Cardiac muscle cell (in vitro differentiated cells and primary cell): ENCODE data around the gene PDZRN4. TPM values are rescaled to one million over a fixed set of nuclear protein-coding genes. Genes with fewer than 3 reads are reported as not detected.

ENCODE experiments used
- DNase-seq, 2 donors: peaks; one replicate each; pipeline versions ENCODE4 v3.0.0 to v3.0.0-alpha.2; 2010 to 2017; ENCODE audit warnings: low read depth in 1 of 2, low spot score in 1 of 2
- H3K27ac ChIP-seq: fragments of 200-600 bp; sonication (generic); 2 replicates; pipeline ENCODE4 v1.5.1; 2016
- H3K27me3 ChIP-seq: fragments of 200-600 bp; sonication (generic); 2 replicates; pipeline ENCODE4 v1.6.0; 2016; ENCODE audit warnings: control low read depth
- H3K36me3 ChIP-seq: fragments of 200-600 bp; sonication (generic); 2 replicates; pipeline ENCODE4 v1.5.1; 2016; ENCODE audit warnings: control low read depth
- H3K4me1 ChIP-seq: fragments of 200-600 bp; sonication (generic); 2 replicates; pipeline ENCODE4 v1.8.1; 2017; ENCODE audit warnings: low read depth, mild to moderate bottlenecking, mixed run types
- H3K4me3 ChIP-seq: fragments of 200-600 bp; sonication (generic); 2 replicates; pipeline ENCODE4 v1.5.1; 2016; ENCODE audit warnings: mild to moderate bottlenecking
- H3K9me3 ChIP-seq: fragments of 200-600 bp; sonication (generic); 2 replicates; pipeline ENCODE4 v1.5.1; 2017; ENCODE audit warnings: low read depth, mild to moderate bottlenecking, control low read depth
- CTCF ChIP-seq: IDR thresholded peaks from 2 replicates; pipeline ENCODE4 v1.5.1; 2012; ENCODE audit warnings: low read depth, mild to moderate bottlenecking, low read length
- polyA plus RNA-seq: library from polyadenylated mRNA; unstranded; fragments of >200 nt; fragmentation: Nextera tagmentation; extraction: Ambion mirVana; gene quantifications from 2 replicates; pipeline ENCODE4 v1.2.1, GENCODE V29; 2016
- total RNA-seq: library from RNA; depleted of rRNA; stranded (reverse); fragments of >200 nt; gene quantifications from 2 replicates; pipeline ENCODE4 v1.2.3, GENCODE V29; 2016

Gene PDZRN4
- total and polyA plus RNA-seq, 2 experiments from 2014 or later: 2.9 to 5.0 TPM

- no peak overlapping the region for H3K27ac ChIP-seq
- no peak for TF ChIP-seq CTCF
- H3K4me1 ChIP-seq: no peaks in the 10 kb centered on the region
- no peaks in the 10 kb centered on the region for H3K27me3 ChIP-seq
- no peak overlapping the region for H3K4me3 ChIP-seq
- no peak for DNase-seq
- H3K9me3 ChIP-seq: no peaks in the 10 kb centered on the region
- no peaks in the 10 kb centered on the region for H3K36me3 ChIP-seq
These were observed 192.8 kb downstream of the PDZRN4 start for GRCh38 chr12:41380878-41381277.

- Histone ChIP-seq H3K27me3 (no peaks in the 10 kb centered on the region), H3K27ac (no peak overlapping the region), H3K9me3 (no peaks in the 10 kb centered on the region), H3K4me3 (no peak overlapping the region), H3K4me1 (no peaks in the 10 kb centered on the region), H3K36me3 (no peaks in the 10 kb centered on the region)
- DNase-seq: no peak
- TF ChIP-seq CTCF: no peak
These were observed 214.7 kb downstream of the PDZRN4 start for GRCh38 chr12:41402801-41403200.

GRCh38 chr12:41407232-41407799 is 219.2 kb downstream of the PDZRN4 start:
- H3K27ac ChIP-seq: no peak overlapping the region
- TF ChIP-seq CTCF: no peak
- no peaks in the 10 kb centered on the region for H3K9me3 ChIP-seq
- no peaks in the 10 kb centered on the region for H3K4me1 ChIP-seq
- H3K4me3 ChIP-seq: no peak overlapping the region
- H3K27me3 ChIP-seq: no peaks in the 10 kb centered on the region
- no peak for DNase-seq
- H3K36me3 ChIP-seq: no peaks in the 10 kb centered on the region

DNA sequence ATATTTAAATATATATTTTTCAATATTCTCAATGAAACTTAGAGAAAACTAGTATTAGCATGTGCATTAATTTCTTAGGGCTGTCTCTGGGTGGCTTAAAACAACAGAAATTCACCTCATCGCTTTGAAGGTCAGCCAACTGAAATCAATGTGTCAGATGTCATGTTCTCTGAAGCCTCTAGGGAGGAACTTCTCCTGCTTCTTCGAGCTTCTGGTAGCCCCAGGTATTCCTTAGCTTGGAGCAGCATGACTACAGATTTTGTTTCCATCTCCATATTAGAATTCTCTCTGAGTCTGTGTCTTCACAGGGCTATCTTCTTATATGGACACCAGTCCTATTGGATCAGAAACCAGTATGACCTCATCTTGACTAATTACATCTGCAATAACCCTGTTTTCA is 221.5 kb downstream of the PDZRN4 start:
- TF ChIP-seq CTCF: no peak
- no peaks in the 10 kb centered on the region for H3K9me3 ChIP-seq
- H3K4me3 ChIP-seq: no peak overlapping the region
- no peaks in the 10 kb centered on the region for H3K27me3 ChIP-seq
- no peak overlapping the region for H3K27ac ChIP-seq
- H3K36me3 ChIP-seq: no peaks in the 10 kb centered on the region
- no peaks in the 10 kb centered on the region for H3K4me1 ChIP-seq
- no peak for DNase-seq

DNA sequence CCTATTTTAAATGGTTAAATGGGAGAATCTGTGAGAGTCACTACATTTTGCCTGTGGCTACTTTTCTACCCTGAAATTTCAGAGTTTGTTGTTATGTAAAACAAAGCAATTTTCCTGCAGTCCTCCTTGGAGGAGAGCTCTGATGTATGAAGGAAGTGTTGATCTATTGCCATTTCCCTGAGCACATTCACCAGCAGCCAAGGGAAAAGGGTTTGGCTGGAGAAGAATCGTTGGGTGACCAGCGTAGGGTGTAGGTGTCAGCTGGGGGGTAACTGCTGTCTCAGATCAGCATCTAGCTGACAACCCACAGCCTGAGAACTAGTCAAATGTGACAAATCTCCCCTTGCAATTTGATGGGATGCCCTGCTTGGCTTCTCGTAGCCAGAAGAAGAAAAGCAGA is 230.5 kb downstream of the PDZRN4 start:
- Histone ChIP-seq H3K36me3 (no peaks in the 10 kb centered on the region), H3K27ac (no peak overlapping the region), H3K4me3 (no peak overlapping the region), H3K9me3 (no peaks in the 10 kb centered on the region), H3K27me3 (no peaks in the 10 kb centered on the region), H3K4me1 (no peaks in the 10 kb centered on the region)
- TF ChIP-seq CTCF: no peak
- DNase-seq: no peak
